Measurements from ENCODE around the gene HNRNPA1. TPM values are rescaled to one million over a fixed set of nuclear protein-coding genes. Genes with fewer than 3 reads are reported as not detected.

Gene HNRNPA1
- total RNA-seq, 1 experiment from 2014 or later = 3,193 TPM

DNA sequence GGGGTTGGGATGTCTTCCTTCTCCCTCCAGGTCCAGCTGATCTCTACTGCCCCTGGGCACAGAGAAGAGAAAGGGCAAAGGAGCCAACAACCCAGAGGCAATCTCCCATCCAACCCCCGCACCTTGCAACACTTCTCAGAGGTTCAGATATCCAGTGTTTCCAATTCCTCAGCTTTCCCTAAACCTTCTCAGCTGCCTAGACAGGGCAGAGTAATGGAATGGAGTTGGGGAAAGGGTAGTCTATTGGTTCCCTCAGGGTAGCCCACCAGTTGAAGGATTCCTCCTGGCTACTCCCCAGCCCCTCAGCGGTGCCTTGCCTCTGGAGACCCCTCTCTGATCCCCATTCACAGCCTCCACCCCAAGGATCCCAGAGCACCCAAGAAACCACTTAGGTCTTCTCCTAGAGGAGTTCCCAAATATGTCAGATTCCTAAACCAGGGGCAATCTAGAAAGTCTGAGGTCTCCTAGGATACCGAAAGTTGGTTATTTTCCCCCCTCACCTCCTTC is 19.8 kb downstream of the HNRNPA1 start:
- H2AFZ ChIP-seq (ENCODE audit: low read length) = no peak overlapping the region
- H2BK15ac ChIP-seq (ENCODE audit: low read depth, low read length) = no peak overlapping the region

More for the DNA sequence above, 19.8 kb downstream of the HNRNPA1 start:
- peaks cover 33% of the 10 kb centered on the region for H3K27me3 Mint-ChIP-seq (ENCODE audit: low read depth)
- Histone ChIP-seq H3K27ac (ENCODE audit: insufficient read length, low read depth, low read length) (no peak overlapping the region), H2BK120ac (ENCODE audit: low read depth, low read length, poor library complexity, severe bottlenecking) (no peak overlapping the region), H2BK20ac (ENCODE audit: low read depth, low read length, poor library complexity, severe bottlenecking) (no peak overlapping the region), H3K79me2 (ENCODE audit: insufficient read depth, low read length) (no peaks in the 10 kb centered on the region), H3K56ac (ENCODE audit: insufficient read length, low read depth, low read length) (no peak overlapping the region), H3T11ph (ENCODE audit: low read length) (no peak overlapping the region), H3K23me2 (ENCODE audit: insufficient read length, low read depth, low read length, poor library complexity, severe bottlenecking) (peaks cover 6% of the 10 kb centered on the region), H3K4me2 (ENCODE audit: insufficient read depth, insufficient read length, low read length) (peak overlapping the region; percentile 84), H3K27me3 (ENCODE audit: insufficient read depth, low read length) (peaks cover 7% of the 10 kb centered on the region; the same call in 1 of the 2 replicates), H4K5ac (ENCODE audit: insufficient read length, low read depth, low read length) (no peak overlapping the region), H3K23ac (ENCODE audit: insufficient read length, low read depth, low read length) (no peak overlapping the region), H2BK5ac (ENCODE audit: insufficient read length, low read length) (no peak overlapping the region), H3K4me1 (ENCODE audit: insufficient read depth, low read length) (peaks cover 11% of the 10 kb centered on the region; the same call in 1 of the 2 replicates), H3K9ac (ENCODE audit: extremely low read depth, insufficient read length, low read length) (no peak overlapping the region), H3K14ac (ENCODE audit: insufficient read depth, low read length) (no peak overlapping the region), H4K8ac (replicated peaks; ENCODE audit: insufficient read length, low read depth, low read length) (no peak overlapping the region), H3K18ac (ENCODE audit: insufficient read length, low read depth, low read length) (no peak overlapping the region), H2AK5ac (ENCODE audit: insufficient read length, low read length) (no peak overlapping the region), H3K79me1 (ENCODE audit: insufficient read depth, low read depth, low read length, poor library complexity, severe bottlenecking) (no peaks in the 10 kb centered on the region), H3K4ac (ENCODE audit: low read depth, low read length) (no peak overlapping the region), H4K20me1 (ENCODE audit: control insufficient read depth, insufficient read depth, insufficient read length) (no peaks in the 10 kb centered on the region), H3K9me3 (ENCODE audit: control insufficient read depth, low read depth, low read length) (no peaks in the 10 kb centered on the region), H2BK12ac (ENCODE audit: insufficient read length, low read depth, low read length) (no peak overlapping the region), H4K91ac (ENCODE audit: insufficient read length, low read depth, low read length) (no peak overlapping the region)
- TF ChIP-seq, protein P1, sequence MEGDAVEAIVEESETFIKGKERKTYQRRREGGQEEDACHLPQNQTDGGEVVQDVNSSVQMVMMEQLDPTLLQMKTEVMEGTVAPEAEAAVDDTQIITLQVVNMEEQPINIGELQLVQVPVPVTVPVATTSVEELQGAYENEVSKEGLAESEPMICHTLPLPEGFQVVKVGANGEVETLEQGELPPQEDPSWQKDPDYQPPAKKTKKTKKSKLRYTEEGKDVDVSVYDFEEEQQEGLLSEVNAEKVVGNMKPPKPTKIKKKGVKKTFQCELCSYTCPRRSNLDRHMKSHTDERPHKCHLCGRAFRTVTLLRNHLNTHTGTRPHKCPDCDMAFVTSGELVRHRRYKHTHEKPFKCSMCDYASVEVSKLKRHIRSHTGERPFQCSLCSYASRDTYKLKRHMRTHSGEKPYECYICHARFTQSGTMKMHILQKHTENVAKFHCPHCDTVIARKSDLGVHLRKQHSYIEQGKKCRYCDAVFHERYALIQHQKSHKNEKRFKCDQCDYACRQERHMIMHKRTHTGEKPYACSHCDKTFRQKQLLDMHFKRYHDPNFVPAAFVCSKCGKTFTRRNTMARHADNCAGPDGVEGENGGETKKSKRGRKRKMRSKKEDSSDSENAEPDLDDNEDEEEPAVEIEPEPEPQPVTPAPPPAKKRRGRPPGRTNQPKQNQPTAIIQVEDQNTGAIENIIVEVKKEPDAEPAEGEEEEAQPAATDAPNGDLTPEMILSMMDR (conservative IDR thresholded peaks at IDR 0.05) = no peak
- H3K27ac Mint-ChIP-seq = no peak overlapping the region
- peaks cover 51 to 60% of the 10 kb centered on the region in 2 experiments for H3K4me1 Mint-ChIP-seq
- no peaks in the 10 kb centered on the region for H3K9me3 Mint-ChIP-seq
- no CpG with 5 or more reads among the region's 3 CpGs for WGBS (ENCODE audit: extremely low coverage, insufficient read length, low lambda C conversion rate)
- peak; percentile 31 for DNase-seq
- peak overlapping the region; percentile 57 to 79 for H3K4me3 Mint-ChIP-seq
- H3K36me3 Mint-ChIP-seq (ENCODE audit: insufficient read depth in 1 of 3, low read depth in 3 of 3) = no peaks in the 10 kb centered on the region

All from H9 (cell line).